CD14-positive monocyte (primary cell): Measurements from ENCODE around the gene CPA4. TPM values are rescaled to one million over a fixed set of nuclear protein-coding genes. Genes with fewer than 3 reads are reported as not detected.

Experiments
- DNase-seq, 3 donors: peaks; one replicate each; pipeline ENCODE4 v3.0.0-alpha.2; 2011 to 2022
- H2AFZ ChIP-seq: 2 replicates; pipeline ENCODE4 v1.6.0; 2012; ENCODE audit warnings: mild to moderate bottlenecking, low read depth, low read length, inconsistent platforms; ENCODE audit not compliant: insufficient read depth, poor library complexity, severe bottlenecking
- H3K27ac ChIP-seq, 2 donors: 1 replicate in 1 of 2; 2 replicates in 1 of 2; pipeline ENCODE4 v1.5.1; 2012 to 2013; ENCODE audit warnings: low read length in 2 of 2, control low read depth in 1 of 2, inconsistent platforms in 1 of 2, low read depth in 1 of 2, mild to moderate bottlenecking in 1 of 2
- H3K27me3 ChIP-seq, 2 donors: one replicate each; pipeline versions ENCODE4 v1.6.0 to v1.6.1; 2011 to 2013; ENCODE audit warnings: low read length in 2 of 2; ENCODE audit not compliant: control insufficient read depth in 2 of 2, insufficient read depth in 2 of 2
- H3K36me3 ChIP-seq, 2 donors: replicated peaks in 1 of 2; 1 replicate in 1 of 2; 2 replicates in 1 of 2; pipeline versions ENCODE4 v1.5.1 to v1.6.1; 2012 to 2013; ENCODE audit warnings: low read length in 2 of 2, control low read depth in 1 of 2, inconsistent platforms in 1 of 2, mild to moderate bottlenecking in 1 of 2; ENCODE audit not compliant: insufficient read depth in 2 of 2, control insufficient read depth in 1 of 2
- H3K4me1 ChIP-seq, 2 donors: 1 replicate in 1 of 2; 2 replicates in 1 of 2; pipeline versions ENCODE4 v1.5.1 to v1.6.1; 2012 to 2013; ENCODE audit warnings: low read length in 2 of 2, control low read depth in 1 of 2, inconsistent platforms in 1 of 2, mild to moderate bottlenecking in 1 of 2, moderate library complexity in 1 of 2; ENCODE audit not compliant: insufficient read depth in 2 of 2, control insufficient read depth in 1 of 2
- H3K4me2 ChIP-seq: replicated peaks from 2 replicates; pipeline ENCODE3; 2012; ENCODE audit warnings: low read length, moderate library complexity, mild to moderate bottlenecking; ENCODE audit not compliant: poor library complexity, severe bottlenecking; ENCODE audit errors: extremely low read depth
- H3K4me3 ChIP-seq, 3 experiments: fragments of 200-600 bp in 1 of 3; sonication (generic) in 1 of 3; replicated peaks in 1 of 3; 1 replicate in 2 of 3; 2 replicates in 1 of 3; pipeline ENCODE4 v1.5.1; 2011 to 2013; ENCODE audit warnings: low read length in 3 of 3, mild to moderate bottlenecking in 3 of 3, control low read depth in 2 of 3, low read depth in 2 of 3, inconsistent platforms in 1 of 3, moderate library complexity in 1 of 3
- H3K79me2 ChIP-seq: 2 replicates; pipeline ENCODE4 v1.6.0; 2012; ENCODE audit warnings: mild to moderate bottlenecking, control low read depth, inconsistent platforms, low read length, moderate library complexity; ENCODE audit not compliant: insufficient read depth
- H3K9ac ChIP-seq: 2 replicates; pipeline ENCODE4 v1.6.0; 2017; ENCODE audit warnings: low read length, mild to moderate bottlenecking; ENCODE audit not compliant: insufficient read depth, poor library complexity, severe bottlenecking
- H3K9me3 ChIP-seq, 2 donors: replicated peaks in 1 of 2; 1 replicate in 1 of 2; 2 replicates in 1 of 2; pipeline versions ENCODE4 v1.5.1 to v1.6.1; 2012 to 2013; ENCODE audit warnings: low read length in 2 of 2, control low read depth in 1 of 2; ENCODE audit not compliant: control insufficient read depth in 1 of 2, insufficient read depth in 1 of 2
- H4K20me1 ChIP-seq: 2 replicates; pipeline ENCODE4 v1.6.0; 2012; ENCODE audit warnings: mild to moderate bottlenecking, low read length, control low read depth, moderate library complexity; ENCODE audit not compliant: insufficient read depth
- H3K27ac Mint-ChIP-seq, 7 donors: one replicate each; pipeline ENCODE4 v1.8.0; 2020; ENCODE audit warnings: mild to moderate bottlenecking in 7 of 7, mixed read lengths in 7 of 7, moderate library complexity in 6 of 7, inconsistent platforms in 2 of 7
- H3K27me3 Mint-ChIP-seq, 3 donors: one replicate each; pipeline ENCODE4 v1.8.0; 2021 to 2022; ENCODE audit warnings: low read depth in 3 of 3, mild to moderate bottlenecking in 3 of 3, mixed read lengths in 3 of 3, moderate library complexity in 3 of 3, inconsistent platforms in 1 of 3
- H3K36me3 Mint-ChIP-seq, 2 donors: one replicate each; pipeline ENCODE4 v1.8.0; 2020; ENCODE audit warnings: mixed read lengths in 2 of 2, inconsistent platforms in 1 of 2, mild to moderate bottlenecking in 1 of 2
- H3K4me1 Mint-ChIP-seq: one replicate; pipeline ENCODE4 v1.8.0; 2020; ENCODE audit warnings: mild to moderate bottlenecking, mixed read lengths
- H3K4me3 Mint-ChIP-seq, 2 donors: one replicate each; pipeline ENCODE4 v1.8.0; 2020; ENCODE audit warnings: mild to moderate bottlenecking in 2 of 2, mixed read lengths in 2 of 2, moderate library complexity in 1 of 2
- H3K9me3 Mint-ChIP-seq, 7 donors: one replicate each; pipeline ENCODE4 v1.8.0; 2020 to 2022; ENCODE audit warnings: mixed read lengths in 7 of 7, mild to moderate bottlenecking in 6 of 7, moderate library complexity in 6 of 7, inconsistent platforms in 2 of 7
- WGBS: methylation state at CpG from one replicate; pipeline ENCODE4 v1.1.5; 2013; ENCODE audit warnings: missing lambda C conversion rate; ENCODE audit not compliant: insufficient coverage; 5-methylcytosine and 5-hydroxymethylcytosine counted together
- intact Hi-C, 2 donors: fragments of 100-400 bp; cut with micrococcal nuclease; formaldehyde crosslinking; loops; one replicate each; pipeline versions ENCODE4 v1.15.0 to v1.15.1; 2023
- polyA plus RNA-seq, 3 donors: library from polyadenylated mRNA; depleted of rRNA in 1 of 3; unstranded in 2 of 3; stranded (reverse) in 1 of 3; fragments of 300-500 nt in 2 of 3; fragments of >200 nt in 1 of 3; fragmentation: Illumina TruSeq in 2 of 3; gene quantifications; 1 replicate in 2 of 3; 2 replicates in 1 of 3; pipeline ENCODE4 v1.2.3, GENCODE V29; 2012 to 2021
- TF ChIP-seq, protein P1 (sequence below): fragments of 200-600 bp; IDR thresholded peaks from one replicate; pipeline ENCODE4 v1.8.0; 2022; ENCODE audit warnings: antibody characterized with exemption, mild to moderate bottlenecking

The CPA4 gene
- polyA plus RNA-seq, 3 donors: not detected

DNA sequence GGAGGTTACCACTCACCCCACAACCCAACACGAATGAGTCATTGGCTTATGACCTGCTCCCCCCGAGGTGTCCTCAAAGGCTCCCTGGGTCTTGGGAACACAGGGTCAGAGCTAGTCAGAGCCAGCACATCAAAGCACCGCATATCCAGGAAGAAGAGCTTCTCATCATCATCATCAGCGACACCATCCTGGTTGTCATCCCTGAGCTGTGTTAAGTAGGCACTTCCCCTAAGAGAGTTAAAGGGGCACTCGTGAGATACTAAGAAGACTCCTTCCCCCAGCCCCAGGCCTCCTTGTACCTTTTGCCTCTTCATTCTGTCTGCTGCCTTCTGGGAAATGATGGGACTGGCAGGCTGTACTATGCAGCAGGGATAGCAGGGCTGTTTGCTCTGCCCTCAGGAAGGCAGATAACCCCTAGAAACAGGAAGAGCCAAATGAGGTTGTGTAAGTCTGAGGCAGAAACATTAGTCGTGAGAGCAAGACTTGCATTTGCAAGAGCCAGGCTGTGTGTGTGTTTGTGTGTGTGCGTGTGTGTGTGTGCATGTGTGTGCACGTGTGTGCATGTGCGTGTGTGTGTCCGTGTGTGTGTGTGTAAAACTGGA, 76.2 kb downstream of the CPA4 start:
- H3K27ac Mint-ChIP-seq: peak overlapping the region in 3 of 7 donors; percentile 0 to 45 (median 12)
- intact Hi-C loops: no loop called here
- Histone ChIP-seq H3K9me3 (no peaks in the 10 kb centered on the region), H3K36me3 (no peaks in the 10 kb centered on the region), H3K4me2 (peak overlapping the region; percentile 41), H3K79me2 (no peaks in the 10 kb centered on the region), H3K27me3 (no peaks in the 10 kb centered on the region), H3K27ac (peak overlapping the region in 1 of 2 donors; percentile 34), H4K20me1 (no peaks in the 10 kb centered on the region), H3K4me3 (peak overlapping the region in 1 of 3 experiments; percentile 21), H3K4me1 (peaks cover 9 to 12% of the 10 kb centered on the region in 2 donors), H3K9ac (no peak overlapping the region), H2AFZ (peak overlapping the region; percentile 62)
- no peaks in the 10 kb centered on the region for H3K36me3 Mint-ChIP-seq
- H3K27me3 Mint-ChIP-seq: peaks cover 2 to 4% (median 3%) of the 10 kb centered on the region in 3 donors
- peak; percentile 24 to 65 (median 28) for DNase-seq
- TF ChIP-seq, protein P1, sequence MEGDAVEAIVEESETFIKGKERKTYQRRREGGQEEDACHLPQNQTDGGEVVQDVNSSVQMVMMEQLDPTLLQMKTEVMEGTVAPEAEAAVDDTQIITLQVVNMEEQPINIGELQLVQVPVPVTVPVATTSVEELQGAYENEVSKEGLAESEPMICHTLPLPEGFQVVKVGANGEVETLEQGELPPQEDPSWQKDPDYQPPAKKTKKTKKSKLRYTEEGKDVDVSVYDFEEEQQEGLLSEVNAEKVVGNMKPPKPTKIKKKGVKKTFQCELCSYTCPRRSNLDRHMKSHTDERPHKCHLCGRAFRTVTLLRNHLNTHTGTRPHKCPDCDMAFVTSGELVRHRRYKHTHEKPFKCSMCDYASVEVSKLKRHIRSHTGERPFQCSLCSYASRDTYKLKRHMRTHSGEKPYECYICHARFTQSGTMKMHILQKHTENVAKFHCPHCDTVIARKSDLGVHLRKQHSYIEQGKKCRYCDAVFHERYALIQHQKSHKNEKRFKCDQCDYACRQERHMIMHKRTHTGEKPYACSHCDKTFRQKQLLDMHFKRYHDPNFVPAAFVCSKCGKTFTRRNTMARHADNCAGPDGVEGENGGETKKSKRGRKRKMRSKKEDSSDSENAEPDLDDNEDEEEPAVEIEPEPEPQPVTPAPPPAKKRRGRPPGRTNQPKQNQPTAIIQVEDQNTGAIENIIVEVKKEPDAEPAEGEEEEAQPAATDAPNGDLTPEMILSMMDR: no peak
- peak overlapping the region; percentile 56 to 93 for H3K4me3 Mint-ChIP-seq
- peaks cover 12% of the 10 kb centered on the region for H3K4me1 Mint-ChIP-seq
- 21% methylated on average over 9 of the region's 10 CpGs for WGBS
- H3K9me3 Mint-ChIP-seq: peaks cover 0 to 4% (median 0%) of the 10 kb centered on the region in 7 donors

DNA sequence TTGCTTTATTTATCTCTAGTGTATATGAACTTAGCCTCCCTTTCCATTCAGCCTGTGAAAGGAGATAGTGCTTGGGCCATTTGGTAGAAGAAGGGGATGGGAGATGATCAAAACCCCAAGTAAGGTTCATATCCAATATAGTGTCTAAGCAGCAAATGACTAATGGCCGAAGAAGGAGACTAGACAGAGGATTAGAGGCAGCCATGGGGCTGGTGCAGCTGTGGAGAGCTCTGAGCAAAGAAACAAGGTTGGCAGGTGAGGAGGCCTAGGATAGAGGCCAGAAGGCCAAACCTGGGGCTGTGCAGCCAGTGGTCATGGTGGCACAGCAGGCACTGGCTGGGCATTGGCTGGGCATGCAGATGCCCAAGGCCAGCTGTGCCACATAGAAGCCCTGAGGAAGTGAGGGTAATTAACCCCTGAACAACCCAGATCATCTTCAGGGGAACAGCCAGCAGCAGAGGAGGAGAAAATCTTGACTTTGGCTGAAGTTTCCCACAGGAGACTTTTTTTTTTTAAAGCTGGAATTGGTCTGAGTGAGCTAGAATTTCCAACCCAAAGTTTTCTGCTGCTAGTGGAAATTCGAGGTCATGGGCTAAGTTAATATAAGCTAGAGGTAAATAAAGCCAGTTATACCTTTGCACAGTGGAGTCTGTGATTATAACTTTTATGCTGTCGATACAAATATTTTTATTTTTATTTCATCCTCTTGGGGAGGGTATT, 77.0 kb downstream of the CPA4 start:
- no peaks in the 10 kb centered on the region for H3K9me3 ChIP-seq
- H3K27me3 ChIP-seq: no peaks in the 10 kb centered on the region
- Mint-ChIP-seq H3K27ac (peak overlapping the region in 1 of 7 donors; percentile 6), H3K36me3 (no peaks in the 10 kb centered on the region), H3K9me3 (peaks cover 0 to 7% (median 0%) of the 10 kb centered on the region in 7 donors), H3K27me3 (peaks cover 2 to 4% (median 3%) of the 10 kb centered on the region in 3 donors), H3K4me3 (no peak overlapping the region), H3K4me1 (peaks cover 12% of the 10 kb centered on the region)
- H3K4me2 ChIP-seq: peak overlapping the region; percentile 41
- no peaks in the 10 kb centered on the region for H4K20me1 ChIP-seq
- H3K4me3 ChIP-seq: peak overlapping the region in 1 of 3 experiments; percentile 21
- H3K79me2 ChIP-seq: no peaks in the 10 kb centered on the region
- H3K36me3 ChIP-seq: no peaks in the 10 kb centered on the region
- WGBS: 50% methylated on average over 1 of the region's 3 CpGs
- H3K4me1 ChIP-seq: peaks cover 9 to 12% of the 10 kb centered on the region in 2 donors
- TF ChIP-seq, protein P1: no peak
- H3K9ac ChIP-seq: no peak overlapping the region
- peak overlapping the region; percentile 62 for H2AFZ ChIP-seq
- H3K27ac ChIP-seq: peak overlapping the region in 1 of 2 donors; percentile 34
- intact Hi-C loops: no loop called here
- no peak for DNase-seq
